Measurements from ENCODE around the gene STYK1. TPM values are rescaled to one million over a fixed set of nuclear protein-coding genes. Genes with fewer than 3 reads are reported as not detected.

STYK1 gene
- total and polyA plus RNA-seq, 9 of the 15 experiments (the other 6 are each of a cell fraction or from before 2014, with no cell fraction given), result 0.31 to 1.8 (median 0.64) TPM

DNA sequence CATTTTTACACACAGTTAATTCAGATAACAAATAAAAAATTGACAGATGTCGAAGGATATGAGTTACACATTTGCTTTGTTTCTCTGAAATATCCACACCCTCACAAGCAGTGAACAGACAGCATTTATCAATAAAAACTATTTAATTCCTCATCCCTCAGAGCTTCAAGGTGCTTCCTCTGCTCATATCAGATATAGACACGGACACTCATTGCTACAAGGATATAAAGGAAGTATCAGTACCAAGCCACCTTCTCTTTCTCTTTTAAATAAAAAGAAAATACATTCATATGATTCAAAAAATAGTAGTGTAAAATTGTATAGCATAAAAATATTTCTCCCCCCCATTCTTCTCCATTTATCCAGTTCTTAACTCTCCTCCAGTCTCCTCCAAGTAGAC is 38.5 kb downstream of the STYK1 start:
- no peak for DNase-seq (ENCODE audit: extremely low read depth in 1 of 4, low spot score in 3 of 4)
- Histone ChIP-seq H3K9ac (ENCODE audit: insufficient read depth in 1 of 2, low read depth in 2 of 2, low read length in 2 of 2) (no peak overlapping the region), H4K20me1 (replicated peaks; ENCODE audit: control insufficient read depth, insufficient read depth, low read length) (no peaks in the 10 kb centered on the region), H3K4me1 (replicated peaks in 1 of 2; ENCODE audit: control insufficient read depth in 2 of 2, insufficient read depth in 2 of 2, low read length in 2 of 2) (no peaks in the 10 kb centered on the region), H3K9me3 (replicated peaks; ENCODE audit: control insufficient read depth, insufficient read depth, low read depth, low read length) (no peaks in the 10 kb centered on the region), H2AFZ (ENCODE audit: low read depth, low read length) (no peak overlapping the region), H3K27ac (ENCODE audit: extremely low read depth, low read depth, low read length) (no peak overlapping the region), H3K36me3 (ENCODE audit: control insufficient read depth, insufficient read depth, low read length) (no peaks in the 10 kb centered on the region), H3K4me3 (no peak overlapping the region), H3K79me2 (ENCODE audit: control insufficient read depth, insufficient read depth, low read length) (no peaks in the 10 kb centered on the region), H3K4me2 (ENCODE audit: insufficient read depth, low read length) (no peak overlapping the region), H3K9me1 (ENCODE audit: control insufficient read depth, insufficient read depth, low read length) (no peaks in the 10 kb centered on the region), H3K27me3 (ENCODE audit: control insufficient read depth in 2 of 2, insufficient read depth in 2 of 2, low read length in 2 of 2) (no peaks in the 10 kb centered on the region)
- TF ChIP-seq ELK3 (CRISPR knock-in tag; IDR thresholded peaks at IDR 0.05) (no peak), MEF2D (tag; conservative IDR thresholded peaks at IDR 0.05; ENCODE audit: low read depth) (no peak), SIN3B (IDR thresholded peaks at IDR 0.05; ENCODE audit: low read depth) (no peak), STAG1 (CRISPR knock-in tag; IDR thresholded peaks at IDR 0.05; ENCODE audit: borderline replicate concordance) (no peak), ZFX (CRISPR knock-in tag; IDR thresholded peaks at IDR 0.05) (no peak), ELF2 (CRISPR knock-in tag; IDR thresholded peaks at IDR 0.05) (no peak), SETDB1 (IDR thresholded peaks at IDR 0.05; ENCODE audit: low read length) (no peak), HMG20A (CRISPR knock-in tag; conservative IDR thresholded peaks at IDR 0.05) (no peak), ZNF140 (CRISPR knock-in tag; IDR thresholded peaks at IDR 0.05) (no peak), ZNF445 (CRISPR knock-in tag; IDR thresholded peaks at IDR 0.05; ENCODE audit: low read depth) (no peak)
- ATAC-seq, result no peak
- intact Hi-C loops (cut with micrococcal nuclease) (no loop called here), in situ Hi-C loops (cut with MboI) (no loop called here)
- no TSS peak for BruUV-seq (replicated peaks)
- POLR2A ChIA-PET, result no interaction called here
- no peak for FAIRE-seq
- 0% methylated on average over 2 of the region's 2 CpGs for WGBS (ENCODE audit: insufficient coverage, low coverage, missing lambda C conversion rate)
- CTCF ChIA-PET (ENCODE audit: low intra/inter-chr PET ratio), result no interaction called here

Data from K562 (cell line).